Measurements from ENCODE around the gene AMZ1. TPM values are rescaled to one million over a fixed set of nuclear protein-coding genes. Genes with fewer than 3 reads are reported as not detected.

Gene AMZ1
- total and polyA plus RNA-seq, 10 of the 15 experiments (the other 5 are each of a cell fraction or from before 2014, with no cell fraction given) = 0.02 to 2.0 (median 0.69) TPM

- intact Hi-C loops (cut with micrococcal nuclease; ENCODE audit: unreplicated experiment) = loop anchor here (10.0 kb wide), 1 partner anchor 486 kb away; no protein-coding TSS in a partner anchor
- in situ Hi-C loops (cut with MboI) = loop anchor here (5.0 kb wide), 1 partner anchor 44 kb away; no protein-coding TSS in a partner anchor
These were observed 19.6 kb upstream of the AMZ1 start for GRCh38 chr7:2668401-2668800.

More at GRCh38 chr7:2668401-2668800, 19.6 kb upstream of the AMZ1 start:
- no peak for ATAC-seq
- H3K36me3 ChIP-seq (ENCODE audit: control insufficient read depth in 2 of 2, insufficient read depth in 2 of 2, low read length in 1 of 2) = no peaks in the 10 kb centered on the region
- H3K9ac ChIP-seq (ENCODE audit: control insufficient read depth, insufficient read depth, low read length) = no peak overlapping the region
- no peak for FAIRE-seq
- ChIA-PET RAD21 (ENCODE audit: unreplicated experiment) (interaction anchor here (6.8 kb wide), 1 partner anchor 42 kb away, joined by 89 read pairs; no protein-coding TSS in a partner anchor), CTCF (interaction anchor here (1.5 to 6.3 kb wide), 2 partner anchors 40 to 101 kb away, joined by 3 to 154 read pairs; no protein-coding TSS in a partner anchor), POLR2A (interaction anchor here (0.6 to 0.7 kb wide), 2 partner anchors 32 to 185 kb away, joined by 3 read pairs; no protein-coding TSS in a partner anchor), SMC1A (ENCODE audit: uncharacterized antibody, unreplicated experiment) (interaction anchor here (6.3 kb wide), 1 partner anchor 42 kb away, joined by 113 read pairs; no protein-coding TSS in a partner anchor)
- no peak for DNase-seq (ENCODE audit: low read depth, low spot score)
- H2AFZ ChIP-seq (ENCODE audit: control insufficient read depth, low read depth, low read length) = no peak overlapping the region
- no peak overlapping the region for H3K4me2 ChIP-seq (ENCODE audit: control insufficient read depth, insufficient read depth)
- no TSS peak for BruUV-seq (replicated peaks)
- no peaks in the 10 kb centered on the region for H3K79me2 ChIP-seq (ENCODE audit: control insufficient read depth, insufficient read depth, low read length)
- 57% methylated on average over 6 of the region's 6 CpGs for WGBS (ENCODE audit: insufficient coverage, insufficient replicate concordance, low lambda C conversion rate, missing lambda C conversion rate)
- no peaks in the 10 kb centered on the region for H3K27me3 ChIP-seq (replicated peaks in 1 of 2; ENCODE audit: control insufficient read depth in 2 of 2, insufficient read depth in 2 of 2, low read length in 1 of 2)
- no peak overlapping the region for H3K4me3 ChIP-seq
- no peaks in the 10 kb centered on the region for H3K9me3 ChIP-seq (replicated peaks; ENCODE audit: control insufficient read depth, insufficient read depth, low read length)
- no peak overlapping the region for H3K27ac ChIP-seq (ENCODE audit: control insufficient read depth, insufficient read depth)
- TF ChIP-seq TCF12 (IDR thresholded peaks at IDR 0.05; ENCODE audit: low read depth, low read length) = no peak
- TF ChIP-seq ZBTB40 (IDR thresholded peaks at IDR 0.05; ENCODE audit: borderline replicate concordance) = no peak
- TF ChIP-seq BCL3 (IDR thresholded peaks at IDR 0.05; ENCODE audit: borderline replicate concordance, insufficient read depth, low read depth, low read length, poor library complexity, severe bottlenecking) = no peak
- no peak for TF ChIP-seq HDGF (IDR thresholded peaks at IDR 0.05)
- no peak for TF ChIP-seq MEF2A (IDR thresholded peaks at IDR 0.05; ENCODE audit: insufficient read depth, low read depth, low read length)
- TF ChIP-seq SIX5 (IDR thresholded peaks at IDR 0.05; ENCODE audit: low read depth, low read length, severe bottlenecking) = no peak
- TF ChIP-seq NFYA (IDR thresholded peaks at IDR 0.05; ENCODE audit: borderline replicate concordance, low read depth, low read length) = no peak
- no peak for TF ChIP-seq NFYB (IDR thresholded peaks at IDR 0.05; ENCODE audit: insufficient read depth, low read depth, low read length)
- no peak for TF ChIP-seq HDAC2 (IDR thresholded peaks at IDR 0.05)
- TF ChIP-seq CREB1 (IDR thresholded peaks at IDR 0.05; ENCODE audit: low read depth) = no peak
- no peak for TF ChIP-seq YY1 (IDR thresholded peaks at IDR 0.05; ENCODE audit: low read depth, low read length)
- TF ChIP-seq IRF5 (IDR thresholded peaks at IDR 0.05; ENCODE audit: borderline replicate concordance) = no peak
- no peak for TF ChIP-seq HCFC1 (IDR thresholded peaks at IDR 0.05; ENCODE audit: low read length)
- no peak for TF ChIP-seq MLLT1 (IDR thresholded peaks at IDR 0.05)
- peaks cover 4% of the 10 kb centered on the region; the same call in 1 of the 2 replicates for H3K4me1 ChIP-seq (ENCODE audit: control insufficient read depth, insufficient read depth, low read length)
- H4K20me1 ChIP-seq (ENCODE audit: control insufficient read depth, insufficient read depth) = no peaks in the 10 kb centered on the region

Measured in GM12878 (cell line).